Ectodermal cell (in vitro differentiated cells): ENCODE data around the gene IGFBP6.
"Not testable (repeated sequence)": the region's sequence is repeated elsewhere in the genome, so short reads cannot be mapped to it uniquely, and the experiment has no call there.

Experiments used
- H3K27ac ChIP-seq: 2 replicates; pipeline ENCODE4 v1.7.0; 2013; ENCODE audit warnings: mild to moderate bottlenecking, low read depth, low read length; ENCODE audit not compliant: insufficient read depth, poor library complexity, severe bottlenecking
- H3K27me3 ChIP-seq: 2 replicates; pipeline ENCODE4 v1.7.0; 2013; ENCODE audit warnings: mild to moderate bottlenecking, low read length; ENCODE audit not compliant: insufficient read depth, control insufficient read depth, poor library complexity, severe bottlenecking
- H3K36me3 ChIP-seq: one replicate; pipeline ENCODE4 v1.7.0; 2013; ENCODE audit warnings: low read length; ENCODE audit not compliant: control insufficient read depth, insufficient read depth
- H3K4me1 ChIP-seq: one replicate; pipeline ENCODE4 v1.7.0; 2013; ENCODE audit warnings: low read length; ENCODE audit not compliant: control insufficient read depth, insufficient read depth
- H3K4me3 ChIP-seq: 2 replicates; pipeline ENCODE4 v1.7.0; 2013; ENCODE audit warnings: low read depth, low read length, control low read depth; ENCODE audit not compliant: insufficient read depth
- H3K9me3 ChIP-seq: 2 replicates; pipeline ENCODE4 v1.7.0; 2013; ENCODE audit warnings: mild to moderate bottlenecking, low read length, moderate library complexity; ENCODE audit not compliant: control insufficient read depth
- WGBS, 2 experiments: methylation state at CpG; one replicate each; pipeline ENCODE4 v1.1.7; 2013; ENCODE audit warnings: missing lambda C conversion rate in 2 of 2; 5-methylcytosine and 5-hydroxymethylcytosine counted together

Gene IGFBP6

GRCh38 chr12:53090554-53090953 lies 6.9 kb upstream of the IGFBP6 start:
- no peak overlapping the region for H3K4me3 ChIP-seq
- peaks cover 5% of the 10 kb centered on the region for H3K27me3 ChIP-seq
- H3K27ac ChIP-seq, result no peak overlapping the region
- WGBS, 2 experiments, result 90 to 100% methylated on average over 1 to 2 of the region's 2 CpGs
- H3K9me3 ChIP-seq, result no peaks in the 10 kb centered on the region
- no peaks in the 10 kb centered on the region for H3K4me1 ChIP-seq
- no peaks in the 10 kb centered on the region for H3K36me3 ChIP-seq

DNA sequence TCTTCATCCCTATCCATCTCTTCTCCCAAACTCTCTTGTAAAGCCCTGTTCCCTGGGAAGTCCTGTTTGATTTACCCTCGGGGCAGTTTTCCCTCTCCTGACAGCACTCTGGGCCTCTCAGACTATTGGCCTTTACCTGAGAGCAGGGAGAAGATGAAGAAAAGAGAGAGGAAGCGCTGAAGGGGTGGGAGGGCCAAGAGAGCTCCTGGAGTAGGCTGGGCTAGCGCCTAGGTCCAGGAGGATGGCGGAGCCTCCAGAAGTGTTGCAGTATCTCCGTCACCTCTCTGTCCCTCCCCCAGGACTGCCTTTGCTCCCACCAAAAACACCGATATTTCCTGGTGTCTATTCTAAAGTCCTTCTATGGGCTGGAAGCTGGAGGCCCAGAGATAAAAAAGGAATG lies 5.7 kb upstream of the IGFBP6 start:
- Histone ChIP-seq H3K27me3 (peaks cover 16% of the 10 kb centered on the region), H3K36me3 (no peaks in the 10 kb centered on the region), H3K27ac (no peak overlapping the region), H3K9me3 (no peaks in the 10 kb centered on the region), H3K4me1 (no peaks in the 10 kb centered on the region), H3K4me3 (no peak overlapping the region)
- WGBS, 2 experiments, result 71 to 72% methylated on average over 6 of the region's 6 CpGs

GRCh38 chr12:53093777-53094393 lies 3.6 kb upstream of the IGFBP6 start:
- 81 to 82% methylated on average over 6 of the region's 6 CpGs for WGBS, 2 experiments
- H3K4me3 ChIP-seq, result no peak overlapping the region
- H3K27ac ChIP-seq, result no peak overlapping the region
- no peaks in the 10 kb centered on the region for H3K9me3 ChIP-seq
- peaks cover 10% of the 10 kb centered on the region for H3K4me1 ChIP-seq
- peaks cover 37% of the 10 kb centered on the region for H3K27me3 ChIP-seq
- H3K36me3 ChIP-seq, result no peaks in the 10 kb centered on the region

DNA sequence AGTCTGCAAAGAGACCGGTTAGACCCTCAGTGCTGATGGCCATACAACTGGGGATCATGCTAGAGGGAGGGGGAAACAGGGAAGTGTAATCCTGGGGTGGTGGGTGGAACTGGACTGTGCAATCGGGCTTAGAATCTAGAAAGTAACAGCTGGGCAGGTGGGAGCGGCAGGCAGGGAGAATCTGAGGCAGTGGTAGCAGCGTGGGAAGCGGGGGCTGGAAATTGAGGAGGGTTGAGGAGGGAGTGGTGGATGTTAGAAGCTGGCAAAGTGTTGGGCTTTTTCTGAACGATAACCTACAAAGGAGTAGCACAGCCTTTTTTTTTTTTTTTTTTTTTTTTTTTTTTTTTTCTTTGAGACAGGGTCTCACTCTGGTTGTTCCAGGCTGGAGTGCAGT lies 3.1 kb upstream of the IGFBP6 start:
- H3K27me3 ChIP-seq, result peaks cover 42% of the 10 kb centered on the region
- no peaks in the 10 kb centered on the region for H3K36me3 ChIP-seq
- H3K4me1 ChIP-seq, result peaks cover 15% of the 10 kb centered on the region
- WGBS, 2 experiments, result 87 to 90% methylated on average over 5 to 6 of the region's 6 CpGs
- H3K4me3 ChIP-seq, result no peak overlapping the region
- no peaks in the 10 kb centered on the region for H3K9me3 ChIP-seq
- H3K27ac ChIP-seq, result no peak overlapping the region

DNA sequence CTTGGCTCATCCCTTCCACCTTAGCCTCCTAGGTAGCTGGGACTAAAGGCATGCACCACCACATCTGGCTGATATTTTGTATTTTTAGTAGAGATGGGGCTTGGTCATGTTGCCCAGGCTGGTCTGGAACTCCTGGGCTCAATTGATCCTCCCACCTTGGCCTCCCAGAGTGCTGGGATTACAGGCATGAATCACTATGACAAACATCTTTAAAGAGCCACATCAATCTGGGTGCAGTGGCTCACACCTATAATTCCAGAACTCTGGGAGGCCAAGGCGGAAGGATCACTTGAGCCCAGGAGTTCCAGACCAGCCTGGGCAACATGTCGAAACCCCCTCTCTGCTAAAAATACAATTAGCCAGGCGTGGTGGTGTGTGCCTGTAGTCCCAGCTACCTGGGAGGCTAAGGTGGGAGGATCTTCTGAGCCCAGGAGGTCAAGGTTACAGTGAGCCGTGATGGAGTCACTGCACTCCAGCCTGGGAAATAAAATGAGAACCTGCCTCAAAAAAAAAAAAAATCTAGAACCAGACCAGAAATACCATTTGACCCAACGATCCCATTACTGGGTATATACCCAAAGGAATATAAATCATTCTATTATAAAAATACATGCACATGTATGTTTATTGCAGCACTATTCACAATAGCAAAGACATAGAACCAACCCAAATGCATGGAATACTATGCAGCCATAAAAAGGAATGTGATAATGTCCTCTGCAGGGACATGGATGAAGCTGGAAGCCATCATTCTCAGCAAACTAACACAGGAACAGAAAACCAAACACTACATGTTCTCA lies 2.5 kb upstream of the IGFBP6 start:
- Histone ChIP-seq H3K4me1 (peaks cover 16% of the 10 kb centered on the region), H3K27me3 (peaks cover 42% of the 10 kb centered on the region)
- not testable (repeated sequence) for H3K4me3 ChIP-seq, H3K36me3 ChIP-seq, H3K9me3 ChIP-seq, H3K27ac ChIP-seq
- 88 to 94% methylated on average over 4 to 5 of the region's 5 CpGs for WGBS, 2 experiments

GRCh38 chr12:53095596-53095895 lies 1.9 kb upstream of the IGFBP6 start:
- H3K27ac ChIP-seq, H3K36me3 ChIP-seq, H3K9me3 ChIP-seq, H3K4me3 ChIP-seq: not testable (repeated sequence)
- peaks cover 16% of the 10 kb centered on the region for H3K4me1 ChIP-seq
- WGBS, 2 experiments, result 95% methylated on average over 3 of the region's 3 CpGs
- peaks cover 42% of the 10 kb centered on the region for H3K27me3 ChIP-seq

- Histone ChIP-seq H3K9me3 (no peaks in the 10 kb centered on the region), H3K27me3 (peaks cover 42% of the 10 kb centered on the region), H3K4me3 (no peak overlapping the region), H3K36me3 (no peaks in the 10 kb centered on the region), H3K4me1 (peaks cover 16% of the 10 kb centered on the region), H3K27ac (no peak overlapping the region)
- 27% methylated on average over 11 of the region's 11 CpGs for WGBS, 2 experiments
These were observed 1.3 kb upstream of the IGFBP6 start for GRCh38 chr12:53096089-53096741.

DNA sequence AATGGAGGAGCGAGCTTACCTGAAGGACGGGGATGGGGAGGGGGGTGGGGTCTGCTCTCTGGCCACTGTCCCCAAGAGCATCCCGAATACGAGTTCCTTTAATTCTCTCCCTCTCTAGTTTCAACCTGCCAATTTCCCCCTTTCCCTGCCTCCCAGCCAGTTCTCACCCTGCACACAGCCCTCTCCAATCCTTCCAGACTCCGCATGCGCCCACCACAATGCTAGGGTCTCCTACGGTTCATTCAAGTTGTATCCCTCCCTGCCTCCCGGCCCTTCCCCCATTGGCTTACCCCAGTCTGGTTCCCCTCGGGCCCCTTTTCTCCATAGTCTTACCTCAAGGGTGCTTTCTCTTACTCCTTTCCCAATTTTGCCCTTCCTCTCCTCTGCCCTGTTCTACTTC lies 708 bp upstream of the IGFBP6 start:
- Histone ChIP-seq H3K4me3 (no peak overlapping the region), H3K27me3 (peaks cover 38% of the 10 kb centered on the region), H3K4me1 (peaks cover 16% of the 10 kb centered on the region), H3K27ac (no peak overlapping the region), H3K36me3 (no peaks in the 10 kb centered on the region), H3K9me3 (no peaks in the 10 kb centered on the region)
- WGBS, 2 experiments, result 1 to 4% methylated on average over 9 of the region's 9 CpGs

DNA sequence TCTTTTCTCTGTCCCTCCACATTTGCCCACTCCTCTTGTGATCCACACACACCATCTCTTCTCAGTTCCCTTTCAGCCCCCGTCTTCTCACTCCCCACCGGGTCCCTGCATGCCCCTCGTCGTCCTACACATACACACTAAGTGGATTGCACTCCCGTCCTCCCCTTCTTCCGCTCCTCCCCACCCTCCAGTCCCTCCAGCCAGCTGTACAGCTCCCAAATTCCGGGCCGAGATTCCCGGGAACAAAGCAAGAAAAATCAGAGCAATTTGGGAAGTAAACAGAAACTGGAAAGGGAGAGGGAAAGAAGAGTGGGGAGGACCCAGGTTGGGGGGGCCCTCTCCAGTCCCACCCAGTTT lies 282 bp upstream of the IGFBP6 start:
- H3K27ac ChIP-seq, result no peak overlapping the region
- 0 to 1% methylated on average over 9 of the region's 9 CpGs for WGBS, 2 experiments
- H3K27me3 ChIP-seq, result peaks cover 37% of the 10 kb centered on the region

DNA sequence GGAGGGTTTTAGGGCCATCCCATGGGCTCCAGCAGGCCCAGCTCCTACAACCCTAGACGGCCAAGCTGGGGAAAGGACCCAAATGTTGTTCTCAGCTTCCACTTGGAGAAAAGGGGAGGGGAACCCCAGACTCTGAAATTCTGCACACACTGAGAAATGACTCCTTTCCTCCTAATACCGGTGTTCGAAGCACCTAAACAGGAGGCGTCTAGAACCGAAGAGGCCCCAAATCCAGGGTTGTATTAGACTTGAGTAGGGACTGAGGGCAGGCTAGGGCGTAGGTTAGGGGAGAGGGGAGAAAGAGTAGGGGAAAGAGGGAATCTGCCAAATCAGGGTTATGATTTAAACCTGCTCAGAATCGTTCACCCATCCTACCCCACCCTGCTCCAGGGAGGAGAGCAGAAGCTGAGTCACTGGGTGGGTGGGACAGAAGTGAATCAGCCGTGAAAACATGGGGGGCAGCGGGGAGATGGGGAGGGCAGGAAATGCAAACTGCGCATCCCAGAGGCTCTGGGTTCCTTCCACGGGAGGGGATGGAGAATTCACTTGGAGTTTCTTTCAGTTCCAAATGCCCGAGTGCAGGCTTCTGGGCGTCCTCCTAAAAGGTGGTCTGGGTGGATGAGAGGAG lies 1.0 kb downstream of the IGFBP6 start:
- H3K36me3 ChIP-seq, result no peaks in the 10 kb centered on the region
- no peaks in the 10 kb centered on the region for H3K9me3 ChIP-seq
- H3K27me3 ChIP-seq, result peaks cover 37% of the 10 kb centered on the region
- H3K4me3 ChIP-seq, result peak overlapping the region; percentile 54
- 25 to 28% methylated on average over 12 to 13 of the region's 13 CpGs for WGBS, 2 experiments
- H3K4me1 ChIP-seq, result peaks cover 16% of the 10 kb centered on the region
- no peak overlapping the region for H3K27ac ChIP-seq

More for the DNA sequence above, 282 bp upstream of the IGFBP6 start:
- no peaks in the 10 kb centered on the region for H3K36me3 ChIP-seq
- H3K4me1 ChIP-seq, result peaks cover 16% of the 10 kb centered on the region
- H3K9me3 ChIP-seq, result no peaks in the 10 kb centered on the region
- H3K4me3 ChIP-seq, result peak overlapping the region; percentile 54
